Stimulated activated CD8-positive, alpha-beta memory T cell treated with anti-CD3 and anti-CD28 coated beads, Interleukin-2, amount 100 ng/mL, for 1 hour (primary cell): ENCODE data around the gene OR8B2.
"Not testable (repeated sequence)": the region's sequence is repeated elsewhere in the genome, so short reads cannot be mapped to it uniquely, and the experiment has no call there.

Experiments used
- DNase-seq, 2 donors: peaks; one replicate each; pipeline ENCODE4 v3.0.0-alpha.2; 2020; ENCODE audit warnings: low read depth in 2 of 2

OR8B2 gene, protein sequence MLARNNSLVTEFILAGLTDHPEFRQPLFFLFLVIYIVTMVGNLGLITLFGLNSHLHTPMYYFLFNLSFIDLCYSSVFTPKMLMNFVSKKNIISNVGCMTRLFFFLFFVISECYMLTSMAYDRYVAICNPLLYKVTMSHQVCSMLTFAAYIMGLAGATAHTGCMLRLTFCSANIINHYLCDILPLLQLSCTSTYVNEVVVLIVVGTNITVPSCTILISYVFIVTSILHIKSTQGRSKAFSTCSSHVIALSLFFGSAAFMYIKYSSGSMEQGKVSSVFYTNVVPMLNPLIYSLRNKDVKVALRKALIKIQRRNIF

DNA sequence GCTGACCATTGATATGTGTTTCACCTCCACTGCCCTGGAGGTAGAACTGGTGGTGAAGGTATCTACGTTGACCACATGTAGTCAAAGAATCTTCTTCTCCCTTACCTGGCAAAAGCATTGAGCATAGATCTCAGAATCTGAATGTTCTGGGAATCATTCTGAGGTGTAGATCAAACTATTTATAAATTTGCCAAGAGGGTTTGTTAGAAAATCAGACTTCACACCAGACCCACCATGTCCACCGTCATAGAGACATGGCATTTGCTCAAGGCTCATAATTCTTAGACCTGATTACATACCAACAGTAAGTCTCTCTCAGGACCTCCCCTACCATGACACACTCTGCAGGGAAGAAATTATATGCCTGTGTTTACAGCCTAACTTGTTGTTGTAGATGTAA, at the start of gene OR8B2:
Gene OR8B2, minus strand, starts transcription at position 101 of the 400 bp plus-strand sequence. CDS start 1,156 bp downstream, outside the sequence.
- no peak for DNase-seq

DNA sequence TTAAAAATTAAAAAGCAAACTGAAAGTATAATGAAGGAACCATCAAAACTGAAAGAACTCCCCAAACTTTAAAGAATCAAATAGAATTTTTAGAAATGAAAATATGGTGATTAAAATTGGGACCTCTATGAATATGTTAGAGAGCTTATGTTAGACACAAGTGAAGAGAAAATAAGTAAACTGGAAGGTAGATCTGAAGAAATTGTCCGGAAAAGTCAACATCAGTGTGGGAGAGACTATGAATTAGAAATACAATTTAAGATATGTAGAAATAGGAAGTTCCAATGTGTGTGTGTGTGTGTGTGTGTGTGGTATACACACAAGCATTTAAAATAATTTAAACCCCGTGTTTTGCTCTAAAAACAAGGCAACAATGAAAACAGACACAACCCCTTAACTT, 45.3 kb upstream of the OR8B2 start:
- no peak for DNase-seq

DNA sequence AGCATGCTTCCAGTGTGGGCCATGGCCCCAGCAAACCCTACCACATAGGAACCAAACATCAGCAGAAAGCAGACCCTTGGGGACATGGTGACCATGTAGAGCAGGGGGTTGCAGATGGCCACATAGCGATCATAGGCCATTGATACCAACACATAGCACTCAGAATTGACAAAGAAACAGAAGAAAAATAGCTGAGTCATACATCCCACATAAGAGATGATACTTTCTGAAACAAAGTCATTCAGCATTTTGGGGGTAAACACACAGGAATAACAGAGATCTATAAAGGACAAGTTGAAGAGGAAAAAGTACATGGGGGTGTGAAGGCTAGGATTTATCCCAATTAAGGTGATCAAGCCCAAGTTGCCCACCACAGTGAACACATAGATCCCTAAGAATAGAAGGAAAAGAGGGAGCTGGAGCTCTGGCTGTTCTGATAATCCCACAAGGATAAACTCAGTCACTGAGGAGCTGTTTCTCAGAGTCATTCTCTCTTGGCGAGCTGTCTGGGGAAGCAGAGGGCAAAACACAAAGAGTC, 40.2 kb upstream of the OR8B2 start, which contains the start of gene OR8B4:
Gene OR8B4, minus strand, starts transcription at position 488 of the 538 bp plus-strand sequence. Its CDS starts 0 bp downstream, at position 488.
- DNase-seq, result no peak

DNA sequence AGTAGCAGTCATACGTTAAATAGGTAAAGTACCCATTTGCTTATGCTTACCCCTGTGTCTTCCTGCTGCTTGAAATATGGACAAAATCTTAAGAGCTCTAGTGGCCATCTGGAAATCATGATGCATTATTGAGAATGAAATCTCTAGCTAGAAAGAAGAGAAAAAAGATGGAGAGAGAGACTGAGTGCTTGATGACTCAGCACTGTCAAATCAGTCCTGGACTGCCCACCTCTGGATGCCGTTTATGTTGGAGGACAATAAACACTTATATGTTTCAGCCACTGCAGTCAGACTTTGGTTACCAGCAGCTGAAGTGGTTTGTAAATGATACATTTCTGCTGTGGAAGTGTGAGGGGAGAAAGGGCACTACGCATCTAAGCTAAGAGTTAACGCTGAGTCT, 36.7 kb upstream of the OR8B2 start:
- no peak for DNase-seq

DNA sequence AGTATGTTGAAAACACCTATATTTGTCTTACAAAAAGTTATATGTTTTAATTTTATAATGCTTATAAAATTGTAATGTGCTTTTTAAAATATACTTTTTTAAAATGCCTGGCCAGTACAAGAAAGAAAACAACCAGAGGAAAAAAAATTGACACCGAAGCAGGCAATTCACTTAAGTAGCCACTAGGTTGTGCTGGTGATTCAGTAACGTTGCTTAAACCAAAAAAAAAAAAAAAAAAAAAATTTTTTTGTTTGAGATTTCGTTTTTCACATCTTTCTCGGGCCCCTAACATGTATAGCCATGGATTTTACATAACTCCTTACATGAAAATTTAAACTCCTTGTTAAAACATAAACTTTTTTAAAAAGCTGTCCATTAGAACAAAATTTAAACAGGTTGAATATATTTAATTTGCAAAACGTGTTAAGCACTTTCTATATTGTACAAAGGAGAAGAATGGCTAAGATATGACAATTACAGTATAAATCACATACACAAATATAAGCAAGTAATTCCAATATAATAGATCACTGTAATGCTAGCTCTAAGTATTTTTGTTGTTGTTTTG, 31.1 kb upstream of the OR8B2 start:
- DNase-seq, result no peak

DNA sequence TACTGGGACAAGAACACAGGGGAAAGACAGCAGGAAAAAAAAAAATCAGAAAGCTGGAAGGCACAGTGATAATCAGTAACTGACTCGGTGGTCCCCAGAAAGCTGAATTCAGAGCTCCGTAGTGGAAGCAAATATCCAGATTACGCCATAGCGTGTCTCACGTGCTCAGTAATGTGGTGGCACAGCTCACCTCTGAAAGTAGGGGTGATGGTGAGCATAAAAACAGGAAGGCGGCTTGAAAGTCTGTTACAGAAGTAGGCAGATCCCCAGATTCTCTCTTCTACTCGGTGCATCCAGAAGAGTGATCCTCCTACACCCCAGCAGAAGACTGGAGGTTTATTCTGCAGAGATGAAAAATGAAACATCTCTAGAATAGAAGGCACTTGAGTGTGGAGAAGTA, 25.6 kb upstream of the OR8B2 start:
- DNase-seq, result no peak

DNA sequence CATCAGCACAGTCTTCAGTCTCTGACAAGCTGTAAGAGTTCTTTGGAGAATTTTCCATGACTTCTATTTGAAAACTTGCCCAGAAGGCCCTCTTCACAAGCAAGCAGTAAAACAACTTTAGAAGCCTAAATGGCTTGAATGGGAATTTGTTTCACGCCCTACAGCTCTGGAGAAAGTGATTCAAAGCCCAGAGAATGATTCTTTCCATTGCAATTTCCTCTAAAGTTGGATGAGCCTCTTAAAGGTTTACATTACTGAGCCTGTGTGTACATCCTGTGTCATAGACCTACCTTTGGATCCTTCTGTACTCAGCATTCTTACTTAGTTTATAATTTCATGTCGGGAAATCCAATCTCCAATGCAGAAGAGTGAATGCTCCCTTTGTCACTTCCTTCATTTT, 21.3 kb upstream of the OR8B2 start:
- no peak for DNase-seq

DNA sequence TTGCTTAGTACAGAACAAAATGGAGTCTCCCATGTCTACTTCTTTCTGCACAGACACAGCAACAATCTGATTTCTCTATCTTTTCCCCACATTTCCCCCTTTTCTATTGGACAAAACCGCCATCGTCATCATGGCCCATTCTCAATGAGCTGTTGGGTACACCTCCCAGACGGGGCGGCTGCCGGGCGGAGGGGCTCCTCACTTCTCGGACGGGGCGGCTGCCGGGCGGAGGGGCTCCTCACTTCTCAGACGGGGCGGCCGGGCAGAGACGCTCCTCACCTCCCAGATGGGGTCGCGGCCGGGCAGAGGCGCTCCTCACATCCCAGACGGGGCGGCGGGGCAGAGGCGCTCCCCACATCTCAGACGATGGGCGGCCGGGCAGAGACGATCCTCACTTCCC, 18.9 kb upstream of the OR8B2 start:
- not testable (repeated sequence) for DNase-seq

DNA sequence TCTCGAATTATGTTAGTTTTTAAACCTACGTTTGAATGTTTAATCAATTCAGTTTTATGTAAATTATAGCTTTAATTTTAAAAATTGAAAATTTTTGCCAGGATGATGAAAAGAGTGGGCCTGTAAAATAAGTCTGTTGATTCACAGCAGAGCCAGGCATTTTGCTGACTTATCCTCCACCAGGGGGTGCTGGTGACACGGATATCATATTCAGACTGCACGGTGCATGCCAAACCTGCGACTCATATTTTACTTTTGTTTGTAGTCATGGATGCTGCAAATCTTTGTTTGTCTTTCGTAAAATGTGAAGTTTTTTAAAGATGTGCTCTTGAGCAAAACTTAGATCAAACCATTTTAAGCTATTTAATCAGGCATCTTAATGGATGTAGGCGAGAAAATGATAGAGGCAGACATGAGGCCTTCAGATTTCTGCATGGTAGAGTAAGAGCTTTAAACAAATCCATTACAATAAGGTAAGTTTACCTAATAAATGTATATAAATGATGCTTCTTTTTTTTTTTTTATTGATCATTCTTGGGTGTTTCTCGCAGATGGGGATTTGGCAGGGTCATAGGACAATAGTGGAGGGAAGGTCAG, 18.1 kb upstream of the OR8B2 start:
- no peak for DNase-seq

DNA sequence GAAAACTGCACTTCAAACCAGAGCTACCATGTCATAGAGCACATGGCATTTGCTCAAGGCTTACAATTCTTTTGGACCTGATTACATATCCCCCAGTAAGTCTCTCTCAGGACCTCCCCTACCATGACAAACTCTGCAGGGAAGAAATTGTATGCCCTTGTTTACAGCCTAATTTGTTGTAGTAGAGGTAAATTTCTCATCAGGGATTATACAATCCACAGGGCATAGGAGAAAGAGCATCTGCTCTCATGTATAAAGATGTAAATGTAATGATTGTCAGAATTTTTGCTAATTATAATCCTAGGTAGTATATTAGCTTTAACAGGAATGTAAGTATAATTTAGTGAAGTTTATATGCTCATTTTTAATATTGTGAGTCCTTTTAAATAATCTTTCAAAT, 14.6 kb upstream of the OR8B2 start, which contains the start of gene OR8B3:
Gene OR8B3, minus strand, starts transcription at position 101 of the 400 bp plus-strand sequence. CDS start 1,673 bp downstream, outside the sequence.
- DNase-seq, result no peak

DNA sequence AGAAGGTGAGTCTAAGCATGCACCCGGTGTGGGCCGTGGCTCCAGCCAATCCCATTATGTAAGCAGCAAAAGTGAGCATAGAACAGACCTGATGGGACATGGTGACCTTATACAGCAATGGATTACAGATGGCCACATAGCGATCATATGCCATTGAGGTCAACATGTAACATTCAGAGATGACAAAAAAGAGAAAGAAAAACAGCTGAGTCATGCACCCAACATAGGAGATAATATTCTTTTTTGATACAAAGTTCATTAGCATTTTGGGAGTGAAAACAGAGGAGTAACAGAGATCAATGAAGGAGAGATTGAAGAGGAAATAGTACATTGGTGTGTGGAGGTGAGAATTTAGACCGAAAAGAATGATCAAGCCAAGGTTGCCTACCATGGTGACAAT, 12.5 kb upstream of the OR8B2 start:
- DNase-seq, result not testable (repeated sequence)

DNA sequence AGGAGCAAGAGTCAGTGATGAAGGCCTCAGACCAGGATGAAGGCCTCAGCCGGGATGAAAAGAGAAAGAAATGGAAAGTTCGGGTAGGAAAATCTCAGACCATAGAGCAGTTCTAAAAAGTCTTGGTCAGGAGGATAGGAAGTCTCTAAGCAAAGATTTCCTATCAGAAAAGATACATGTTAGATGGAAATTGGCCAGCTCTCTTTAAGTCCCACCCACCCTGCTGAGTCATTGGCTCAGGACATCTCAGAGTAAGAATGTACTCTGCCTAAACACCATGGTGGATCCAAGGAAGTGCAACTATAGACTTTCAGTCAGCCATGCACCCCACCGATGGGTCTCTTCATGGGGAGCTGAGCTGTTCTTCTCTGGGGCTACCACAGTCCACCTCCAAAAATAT, 10.1 kb upstream of the OR8B2 start:
- DNase-seq, result no peak

DNA sequence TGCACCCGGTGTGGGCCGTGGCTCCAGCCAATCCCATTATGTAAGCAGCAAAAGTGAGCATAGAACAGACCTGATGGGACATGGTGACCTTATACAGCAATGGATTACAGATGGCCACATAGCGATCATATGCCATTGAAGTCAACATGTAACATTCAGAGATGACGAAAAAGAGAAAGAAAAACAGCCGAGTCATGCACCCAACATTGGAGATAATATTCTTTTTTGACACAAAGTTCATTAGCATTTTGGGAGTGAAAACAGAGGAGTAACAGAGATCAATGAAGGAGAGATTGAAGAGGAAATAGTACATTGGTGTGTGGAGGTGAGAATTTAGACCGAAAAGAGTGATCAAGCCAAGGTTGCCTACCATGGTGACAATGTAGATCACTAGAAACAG, 1.4 kb downstream of the OR8B2 start:
- DNase-seq, result not testable (repeated sequence)

DNA sequence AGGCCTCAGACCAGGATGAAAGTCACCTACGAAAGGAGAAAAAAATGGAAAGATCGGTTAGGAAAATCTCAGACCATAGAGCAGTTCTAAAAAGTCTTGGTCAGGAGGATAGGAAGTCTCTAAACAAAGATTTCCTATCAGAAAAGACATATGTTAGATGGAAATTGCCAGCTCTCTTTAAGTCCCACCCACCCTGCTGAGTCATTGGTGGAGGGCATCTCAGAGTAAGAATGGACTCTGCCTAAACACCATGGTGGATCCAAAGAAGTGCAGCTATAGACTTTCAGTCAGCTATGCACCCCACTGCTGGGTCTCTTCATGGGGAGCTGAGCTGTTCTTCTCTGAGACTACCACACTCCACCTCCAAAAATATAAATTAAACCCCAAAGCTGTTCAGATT, 3.7 kb downstream of the OR8B2 start:
- no peak for DNase-seq

DNA sequence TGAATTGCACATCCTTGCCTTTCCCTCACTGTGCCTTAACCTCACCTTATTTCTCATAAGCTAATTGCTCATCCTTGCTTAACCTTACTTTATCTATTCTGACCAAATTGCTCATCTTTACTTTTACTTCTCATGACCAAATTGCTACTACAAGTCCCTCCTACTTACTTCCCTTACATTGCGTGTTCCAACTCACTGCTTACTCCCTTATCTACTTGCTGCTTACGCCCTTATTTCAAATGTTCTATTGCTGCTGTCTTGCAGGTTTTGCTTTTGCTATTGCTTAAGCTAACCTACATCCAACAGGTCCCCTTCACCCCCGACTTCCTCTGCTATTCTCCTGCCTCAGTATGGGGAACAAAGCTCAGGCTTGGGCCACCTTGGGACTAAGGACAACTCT, 8.0 kb downstream of the OR8B2 start:
- no peak for DNase-seq

DNA sequence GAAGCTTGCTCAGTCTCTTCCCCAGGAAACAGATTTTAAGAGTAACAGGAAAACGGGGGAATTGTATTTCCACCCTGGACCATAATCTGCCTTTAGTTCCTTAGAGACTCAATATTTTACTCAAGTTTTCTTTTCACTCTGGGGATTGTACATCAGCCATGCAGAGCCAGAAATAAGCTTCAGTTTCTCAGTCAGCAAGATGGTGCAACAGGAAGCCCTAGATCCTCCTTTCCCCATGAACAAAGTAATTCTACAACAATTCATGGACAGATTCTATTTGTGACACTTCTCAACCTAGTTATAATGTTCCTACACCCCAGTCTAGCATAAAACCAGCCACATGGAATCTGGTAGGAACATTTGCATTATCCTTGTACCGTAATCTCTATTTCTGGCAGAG, 24.7 kb downstream of the OR8B2 start:
- DNase-seq, result no peak

DNA sequence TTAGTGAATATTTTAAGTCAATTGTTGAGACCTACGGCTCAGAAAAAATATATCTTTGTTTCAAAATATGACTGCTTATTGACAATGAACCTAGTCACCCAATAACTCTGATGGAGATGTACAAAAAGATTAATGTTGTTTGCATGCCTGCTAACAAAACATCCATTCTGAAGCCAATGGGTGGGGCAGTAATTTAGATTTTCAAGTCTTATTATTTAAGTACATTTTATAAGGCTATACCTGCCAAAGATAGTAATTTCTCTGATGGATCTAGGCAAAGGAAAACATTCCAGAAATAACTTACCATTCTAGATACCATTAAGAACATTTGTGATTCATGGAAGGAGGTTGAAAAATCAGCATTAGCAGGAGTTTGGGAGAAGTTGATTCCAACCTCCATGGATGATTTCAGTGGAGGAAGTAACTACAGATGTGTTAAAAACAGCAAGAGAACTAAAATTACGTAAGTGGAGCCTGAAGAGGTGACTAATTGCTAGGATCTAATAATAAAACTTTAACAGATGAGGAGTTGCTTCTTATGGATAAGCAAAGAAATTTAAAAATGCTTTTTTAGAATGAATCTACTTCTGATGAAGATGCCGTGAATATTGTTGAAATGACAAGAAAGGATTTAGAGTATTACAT, 37.9 kb downstream of the OR8B2 start:
- DNase-seq, result no peak

DNA sequence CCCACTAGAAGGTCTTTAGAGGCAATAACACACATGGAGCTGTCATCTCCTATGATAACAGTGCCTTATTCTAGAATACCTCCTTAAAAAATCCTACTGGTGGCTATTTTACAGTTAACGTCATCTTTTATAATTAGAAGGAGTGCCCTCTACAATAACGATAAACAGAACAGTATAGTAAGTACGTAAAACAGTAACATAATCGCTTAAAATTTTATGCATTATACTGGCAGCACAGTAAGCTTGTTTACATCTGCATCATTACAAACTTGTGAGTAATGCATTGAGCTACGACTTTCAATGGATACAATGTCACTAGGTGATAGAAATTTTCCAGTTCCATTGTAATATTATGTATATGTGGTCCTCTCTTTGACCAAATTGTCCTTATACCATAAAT, 40.0 kb downstream of the OR8B2 start:
- no peak for DNase-seq

DNA sequence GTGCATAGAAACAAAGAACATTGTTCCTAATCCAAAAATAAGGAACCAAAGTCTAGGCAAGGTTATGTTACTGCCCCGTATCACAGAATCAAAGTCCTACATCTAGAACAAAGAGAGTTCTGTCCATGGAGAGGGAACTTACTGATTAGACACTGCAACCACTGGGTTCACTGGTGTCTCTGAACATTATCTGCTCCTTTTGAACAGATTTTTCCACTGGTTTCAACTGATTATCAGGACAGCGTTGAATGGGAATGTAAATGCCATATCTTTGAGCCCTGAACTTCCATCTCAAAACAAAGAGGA, 44.2 kb downstream of the OR8B2 start:
- no peak for DNase-seq

DNA sequence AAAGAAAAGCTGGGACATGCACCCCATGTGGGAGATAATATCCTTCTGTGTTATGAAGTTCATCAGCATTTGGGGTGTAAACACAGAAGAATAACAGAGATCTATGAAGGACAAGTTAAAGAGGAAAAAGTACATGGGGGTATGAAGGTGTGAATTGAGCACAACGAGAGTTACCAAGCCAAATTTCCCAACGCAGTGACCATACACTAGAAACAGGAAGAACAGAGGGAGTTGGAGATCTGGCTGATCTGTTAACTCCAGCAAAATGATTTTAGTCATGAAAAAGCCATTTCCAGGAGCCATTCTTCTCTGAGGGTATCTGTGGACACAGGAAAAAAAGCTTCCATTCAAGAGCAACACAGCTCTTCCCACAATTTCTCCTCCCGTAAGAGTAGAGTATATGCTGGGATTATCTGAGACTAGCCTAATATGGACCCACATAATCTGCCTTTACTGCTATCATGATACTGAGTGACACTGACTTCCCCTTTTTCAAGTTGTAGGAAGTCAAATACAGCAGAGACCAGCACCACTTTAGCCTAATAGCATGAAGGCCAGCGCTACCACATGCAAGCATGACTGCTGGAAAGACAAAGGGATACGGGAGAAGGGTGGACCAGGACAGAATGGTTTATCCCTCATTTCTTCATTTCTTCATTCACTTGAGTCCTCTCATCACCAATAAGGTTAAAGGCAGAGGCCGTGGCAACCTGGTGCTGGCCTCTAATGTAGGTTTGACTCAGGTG, 44.7 kb downstream of the OR8B2 start:
- DNase-seq, result no peak
